Measurements from ENCODE around the gene MNAT1.
"Not testable (repeated sequence)": the region's sequence is repeated elsewhere in the genome, so short reads cannot be mapped to it uniquely, and the experiment has no call there.

The MNAT1 gene

DNA sequence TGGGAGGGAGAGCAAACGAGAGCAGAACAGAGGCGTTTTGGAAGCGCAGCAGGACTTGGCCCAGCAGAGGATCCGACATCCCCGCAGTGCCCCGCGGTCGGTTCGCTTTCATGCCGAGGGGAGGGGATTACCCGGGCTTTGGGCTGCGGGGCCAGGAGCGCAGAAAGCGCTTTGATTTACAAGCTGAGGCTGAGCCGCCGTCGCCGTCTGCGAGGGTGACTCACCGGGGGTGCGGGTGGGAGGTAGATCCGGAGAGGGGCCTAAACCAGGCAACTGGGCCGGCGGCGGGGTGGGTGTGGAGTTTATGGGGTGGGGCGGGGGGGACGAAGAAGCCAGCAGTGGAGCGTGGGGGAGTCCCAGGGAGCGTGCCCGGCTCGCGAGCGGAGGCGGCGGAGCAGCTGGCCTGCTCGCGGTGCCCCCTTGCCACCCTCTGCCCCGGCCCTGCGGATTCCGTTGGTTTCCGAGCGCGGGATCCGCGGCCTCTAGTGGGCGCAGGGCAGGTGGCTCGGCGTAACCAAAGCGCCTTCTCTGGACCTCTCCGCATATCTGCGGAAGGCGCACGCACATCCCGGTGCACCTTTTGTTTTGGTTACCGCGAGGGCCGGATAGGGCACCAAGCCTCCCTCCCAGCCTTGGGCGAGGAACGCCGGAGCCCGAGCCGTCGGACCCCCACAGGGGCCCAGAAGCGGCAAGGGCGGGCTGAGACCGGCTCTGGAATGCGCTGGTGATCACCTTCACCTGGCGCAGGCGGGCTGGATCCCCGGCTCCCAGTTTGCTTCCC, 13.0 kb upstream of the MNAT1 start:
- Histone ChIP-seq H3K36me3 (ENCODE audit: insufficient read depth, low read length) (peaks cover 37% of the 10 kb centered on the region), H3K4me3 (ENCODE audit: low read length) (peak overlapping the region; percentile 88), H3K4me1 (ENCODE audit: insufficient read depth, low read length) (peaks cover 21% of the 10 kb centered on the region), H3K27ac (ENCODE audit: low read depth, low read length) (peak overlapping the region; percentile 57; the same call in 1 of the 2 replicates), H3K9me3 (ENCODE audit: insufficient read depth, low read depth, low read length) (no peaks in the 10 kb centered on the region), H3K27me3 (ENCODE audit: insufficient read depth, low read length) (no peaks in the 10 kb centered on the region), H3K9ac (ENCODE audit: low read depth, low read length) (peak overlapping the region; percentile 70)
- under 1% methylated on average over 70 of the region's 70 CpGs for WGBS

DNA sequence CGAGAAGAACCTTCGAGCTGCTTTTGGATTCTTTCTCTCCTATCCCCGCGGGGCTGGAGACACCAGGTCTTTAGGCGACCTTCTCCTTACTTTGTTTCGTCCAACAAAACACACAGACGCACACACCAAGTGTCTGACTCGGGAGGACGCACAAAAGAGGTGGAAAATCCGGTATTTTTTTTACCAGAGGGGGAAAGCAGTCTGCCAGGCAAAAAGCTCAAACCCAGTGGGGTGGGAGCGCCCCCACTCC, 12.5 kb upstream of the MNAT1 start:
- under 1% methylated on average over 11 of the region's 11 CpGs for WGBS
- peak overlapping the region; percentile 70 for H3K9ac ChIP-seq (ENCODE audit: low read depth, low read length)
- peaks cover 33% of the 10 kb centered on the region for H3K36me3 ChIP-seq (ENCODE audit: insufficient read depth, low read length)
- peak overlapping the region; percentile 57; the same call in 1 of the 2 replicates for H3K27ac ChIP-seq (ENCODE audit: low read depth, low read length)
- H3K27me3 ChIP-seq (ENCODE audit: insufficient read depth, low read length) = no peaks in the 10 kb centered on the region
- H3K4me3 ChIP-seq (ENCODE audit: low read length) = peak overlapping the region; percentile 88
- peaks cover 21% of the 10 kb centered on the region for H3K4me1 ChIP-seq (ENCODE audit: insufficient read depth, low read length)
- H3K9me3 ChIP-seq (ENCODE audit: insufficient read depth, low read depth, low read length) = no peaks in the 10 kb centered on the region

DNA sequence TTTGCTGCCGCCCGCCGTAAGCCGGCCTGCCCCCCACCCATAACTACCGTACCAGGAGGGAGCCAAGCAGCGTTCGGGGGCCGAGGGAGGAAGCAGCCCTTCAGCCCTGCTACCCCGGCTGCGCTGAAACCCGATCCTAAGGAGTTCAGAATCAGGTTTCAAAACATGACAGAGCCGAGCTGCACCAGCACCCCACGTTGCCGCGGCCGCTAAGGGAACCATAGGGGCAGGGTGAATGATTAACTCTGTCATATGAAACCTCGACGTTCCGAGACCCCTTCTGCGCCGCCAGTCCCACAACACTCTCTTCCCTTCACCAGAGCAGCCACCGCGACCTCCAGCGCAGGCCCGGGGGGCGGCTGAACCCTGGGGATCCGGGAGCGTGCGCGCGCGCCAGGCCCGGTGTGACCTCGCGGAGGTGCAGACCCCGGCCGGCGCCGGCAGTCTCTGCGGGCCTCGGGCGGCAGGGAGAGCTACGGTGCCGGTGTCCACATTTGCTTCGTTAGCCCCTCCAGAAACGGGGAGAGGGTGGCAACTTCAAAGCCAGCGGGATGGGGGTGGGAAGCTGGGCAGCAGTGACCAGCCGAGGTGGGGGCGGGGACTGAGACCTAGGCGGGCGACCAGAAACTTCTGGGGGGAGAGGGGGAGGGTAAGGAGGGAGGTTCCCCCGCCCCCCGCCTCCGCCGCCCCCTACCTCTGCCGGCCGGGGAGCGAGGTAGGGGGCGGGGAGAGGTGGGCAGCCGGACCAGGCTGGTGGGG, 12.0 kb upstream of the MNAT1 start:
- no peaks in the 10 kb centered on the region for H3K9me3 ChIP-seq (ENCODE audit: insufficient read depth, low read depth, low read length)
- peak overlapping the region; percentile 88 for H3K4me3 ChIP-seq (ENCODE audit: low read length)
- peaks cover 21% of the 10 kb centered on the region for H3K4me1 ChIP-seq (ENCODE audit: insufficient read depth, low read length)
- WGBS = under 1% methylated on average over 60 of the region's 60 CpGs
- H3K36me3 ChIP-seq (ENCODE audit: insufficient read depth, low read length) = peaks cover 28% of the 10 kb centered on the region
- peak overlapping the region; percentile 89 for H3K9ac ChIP-seq (ENCODE audit: low read depth, low read length)
- H3K27me3 ChIP-seq (ENCODE audit: insufficient read depth, low read length) = no peaks in the 10 kb centered on the region
- peak overlapping the region; percentile 57 for H3K27ac ChIP-seq (ENCODE audit: low read depth, low read length)

DNA sequence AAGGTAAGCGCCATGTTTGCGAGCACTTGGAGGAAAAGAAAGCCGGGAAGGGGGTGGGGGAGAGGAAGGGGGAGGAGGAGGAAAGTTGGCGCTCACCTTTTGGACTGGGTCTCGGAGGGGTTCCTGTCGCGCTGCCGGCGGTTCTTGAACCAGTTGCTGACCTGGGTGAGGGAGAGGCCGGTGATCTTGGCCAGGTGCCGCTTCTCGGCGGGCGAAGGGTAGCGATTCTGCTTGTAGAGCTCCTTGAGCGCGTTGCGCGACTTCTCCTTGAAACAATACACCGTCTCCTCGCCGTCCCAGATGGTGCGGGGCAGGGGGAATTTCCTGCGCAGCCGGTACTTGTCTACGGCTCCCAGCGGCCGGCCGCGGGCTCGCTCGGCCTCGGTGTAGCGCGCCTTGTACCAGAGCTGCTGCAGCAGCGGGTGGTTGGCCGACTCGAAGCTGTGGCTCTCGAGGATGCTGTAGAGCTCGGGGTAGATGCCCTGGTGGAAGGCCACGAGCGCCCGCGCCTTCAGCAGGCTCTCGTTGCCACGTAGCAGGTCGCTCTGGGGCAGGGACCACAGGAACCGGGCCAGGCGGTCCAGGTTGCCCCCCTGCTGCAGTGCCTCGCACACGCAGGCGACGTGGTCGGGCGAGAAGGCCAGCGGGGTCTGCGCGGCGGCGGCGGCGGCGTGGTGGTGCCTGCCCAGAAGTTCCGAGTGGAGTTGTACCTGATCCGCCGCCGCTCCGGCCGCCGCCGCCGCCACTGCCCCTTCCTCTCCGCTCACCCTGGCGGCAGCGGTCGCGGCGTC, 11.2 kb upstream of the MNAT1 start:
- H3K4me3 ChIP-seq (ENCODE audit: low read length) = peak overlapping the region; percentile 88
- no peaks in the 10 kb centered on the region for H3K27me3 ChIP-seq (ENCODE audit: insufficient read depth, low read length)
- H3K4me1 ChIP-seq (ENCODE audit: insufficient read depth, low read length) = peaks cover 21% of the 10 kb centered on the region
- no peaks in the 10 kb centered on the region for H3K9me3 ChIP-seq (ENCODE audit: insufficient read depth, low read depth, low read length)
- H3K36me3 ChIP-seq (ENCODE audit: insufficient read depth, low read length) = peaks cover 20% of the 10 kb centered on the region
- peak overlapping the region; percentile 57 for H3K27ac ChIP-seq (ENCODE audit: low read depth, low read length)
- peak overlapping the region; percentile 89 for H3K9ac ChIP-seq (ENCODE audit: low read depth, low read length)
- under 1% methylated on average over 78 of the region's 78 CpGs for WGBS

DNA sequence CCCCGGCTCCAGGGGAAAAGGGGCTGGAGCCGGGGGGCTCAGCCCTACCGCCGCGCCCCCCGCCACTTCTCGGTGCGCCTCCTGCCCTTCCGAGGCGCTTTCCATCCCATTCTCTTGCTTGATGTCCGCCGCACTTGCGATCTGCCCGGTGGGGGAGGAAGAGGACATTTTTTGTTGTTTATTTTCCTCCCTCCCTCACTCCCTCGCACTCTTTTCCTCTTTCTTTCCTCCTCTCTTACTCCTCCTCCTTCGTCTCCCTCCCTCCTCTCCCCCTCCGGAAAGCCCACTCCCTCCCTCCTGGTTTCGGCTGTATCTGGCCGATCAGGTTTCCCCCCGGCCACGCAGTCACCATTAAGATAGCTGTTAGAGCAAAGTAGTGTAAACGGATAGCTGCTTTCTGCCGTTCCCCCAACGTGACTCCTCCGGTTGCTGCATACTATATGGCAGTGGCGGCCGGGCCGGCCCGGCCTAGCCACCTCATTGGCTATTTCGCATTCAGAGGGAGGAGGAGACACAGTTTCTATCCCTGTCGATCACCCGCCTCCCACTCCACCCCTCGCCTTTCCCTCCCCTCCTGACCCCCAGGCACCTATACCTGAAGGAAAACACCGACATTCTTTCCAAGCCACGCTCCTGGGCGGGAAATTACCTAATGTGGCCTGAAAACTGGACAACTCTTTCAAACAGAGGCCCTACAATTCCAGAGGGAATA, 10.5 kb upstream of the MNAT1 start, which contains the start of gene SIX4:
SIX4 (minus strand) TSS at position 445 of the 712 bp plus-strand sequence; CDS start at position 168, 277 bp downstream.
- under 1% methylated on average over 33 of the region's 36 CpGs for WGBS
- H3K4me1 ChIP-seq (ENCODE audit: insufficient read depth, low read length) = peaks cover 21% of the 10 kb centered on the region
- H3K9ac ChIP-seq (ENCODE audit: low read depth, low read length) = peak within 1 kb of the TSS; percentile 89
- H3K9me3 ChIP-seq (ENCODE audit: insufficient read depth, low read depth, low read length) = no peaks in the 10 kb centered on the region
- no peaks in the 10 kb centered on the region for H3K27me3 ChIP-seq (ENCODE audit: insufficient read depth, low read length)
- H3K4me3 ChIP-seq (ENCODE audit: low read length) = peak within 1 kb of the TSS; percentile 88
- H3K27ac ChIP-seq (ENCODE audit: low read depth, low read length) = peak within 1 kb of the TSS; percentile 57; the same call in 1 of the 2 replicates
- H3K36me3 ChIP-seq (ENCODE audit: insufficient read depth, low read length) = peaks cover 12% of the 10 kb centered on the region

DNA sequence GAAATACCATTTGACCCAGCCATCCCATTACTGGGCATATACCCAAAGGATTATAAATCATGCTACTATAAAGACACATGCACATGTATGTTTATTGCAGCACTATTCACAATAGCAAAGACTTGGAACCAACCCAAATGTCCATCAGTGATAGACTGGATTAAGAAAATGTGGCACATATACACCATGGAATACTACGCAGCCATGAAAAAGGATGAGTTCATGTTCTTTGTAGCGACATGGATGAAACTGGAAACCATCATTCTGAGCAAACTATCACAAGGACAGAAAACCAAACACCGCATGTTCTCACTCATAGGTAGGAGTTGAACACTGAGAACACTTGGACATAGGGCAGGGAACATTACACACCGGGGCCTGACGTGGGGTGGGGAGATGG, 3.3 kb upstream of the MNAT1 start:
- H3K36me3 ChIP-seq (ENCODE audit: insufficient read depth, low read length); H3K27ac ChIP-seq (ENCODE audit: low read depth, low read length); H3K4me1 ChIP-seq (ENCODE audit: insufficient read depth, low read length); H3K9ac ChIP-seq (ENCODE audit: low read depth, low read length); H3K27me3 ChIP-seq (ENCODE audit: insufficient read depth, low read length); H3K9me3 ChIP-seq (ENCODE audit: insufficient read depth, low read depth, low read length); H3K4me3 ChIP-seq (ENCODE audit: low read length): not testable (repeated sequence)
- 97% methylated on average over 5 of the region's 5 CpGs for WGBS

DNA sequence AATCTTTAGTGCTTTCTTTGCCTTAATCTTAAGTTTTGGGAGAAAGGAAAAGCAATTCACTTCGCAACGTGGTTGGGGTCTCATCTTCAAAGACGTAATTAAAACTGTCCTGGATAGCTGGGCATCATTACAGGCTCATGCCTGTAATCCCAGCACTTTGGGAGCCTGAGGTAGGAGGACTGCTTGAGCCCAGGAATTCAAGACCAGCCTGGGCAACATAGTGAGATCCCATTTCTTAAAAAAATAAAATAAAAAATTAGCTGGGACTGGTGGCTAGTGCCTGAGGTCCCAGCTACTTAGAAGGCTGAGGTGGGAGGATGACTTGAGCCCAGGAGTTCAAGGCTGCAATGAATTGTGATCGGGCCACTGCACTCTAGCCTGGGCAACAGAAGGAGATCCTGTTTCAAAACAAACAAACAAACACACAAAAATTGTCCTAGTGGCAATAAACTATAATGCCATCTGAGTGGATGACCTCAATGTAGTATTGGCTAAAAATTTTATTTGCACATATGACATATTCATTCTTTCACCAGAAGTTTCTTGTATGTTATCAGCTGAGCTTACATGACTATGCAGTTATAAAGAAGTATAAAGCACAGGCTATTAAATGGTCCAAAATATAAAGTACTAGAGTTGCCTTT, 1.6 kb upstream of the MNAT1 start:
- Histone ChIP-seq H3K36me3 (ENCODE audit: insufficient read depth, low read length) (no peaks in the 10 kb centered on the region), H3K27me3 (ENCODE audit: insufficient read depth, low read length) (peaks cover 6% of the 10 kb centered on the region; the same call in 1 of the 2 replicates)
- WGBS = 83% methylated on average over 4 of the region's 4 CpGs

DNA sequence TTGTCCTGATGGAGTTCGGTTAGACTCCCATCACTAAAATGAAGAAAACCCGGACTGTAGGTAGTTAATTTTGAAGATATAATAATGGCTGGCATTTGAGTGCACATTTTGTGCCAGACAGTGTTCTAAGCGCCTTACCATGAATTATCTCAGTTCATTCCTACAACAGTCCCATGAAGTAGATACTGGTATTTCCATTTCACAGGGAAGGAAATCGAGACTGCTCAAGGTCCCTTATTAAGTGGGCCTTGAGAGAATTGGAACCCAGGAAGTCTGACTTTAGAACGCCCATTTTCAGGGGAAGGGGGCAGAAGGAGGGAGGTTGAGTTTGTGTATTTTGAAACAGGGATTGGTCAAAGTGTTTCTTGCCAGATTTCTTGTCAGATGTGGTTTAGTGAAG, 855 bp downstream of the MNAT1 start:
- Histone ChIP-seq H3K9me3 (ENCODE audit: insufficient read depth, low read depth, low read length) (no peaks in the 10 kb centered on the region), H3K4me1 (ENCODE audit: insufficient read depth, low read length) (peaks cover 16% of the 10 kb centered on the region), H3K9ac (ENCODE audit: low read depth, low read length) (peak overlapping the region; percentile 90), H3K36me3 (ENCODE audit: insufficient read depth, low read length) (no peaks in the 10 kb centered on the region), H3K27me3 (ENCODE audit: insufficient read depth, low read length) (peaks cover 6% of the 10 kb centered on the region; the same call in 1 of the 2 replicates), H3K4me3 (ENCODE audit: low read length) (peak overlapping the region; percentile 96), H3K27ac (ENCODE audit: low read depth, low read length) (no peak overlapping the region)
- 26% methylated on average over 5 of the region's 5 CpGs for WGBS

More for the DNA sequence above, 1.6 kb upstream of the MNAT1 start:
- H3K9me3 ChIP-seq (ENCODE audit: insufficient read depth, low read depth, low read length) = no peaks in the 10 kb centered on the region
- H3K27ac ChIP-seq (ENCODE audit: low read depth, low read length) = no peak overlapping the region
- H3K4me3 ChIP-seq (ENCODE audit: low read length) = no peak overlapping the region
- peaks cover 16% of the 10 kb centered on the region for H3K4me1 ChIP-seq (ENCODE audit: insufficient read depth, low read length)
- H3K9ac ChIP-seq (ENCODE audit: low read depth, low read length) = no peak overlapping the region

DNA sequence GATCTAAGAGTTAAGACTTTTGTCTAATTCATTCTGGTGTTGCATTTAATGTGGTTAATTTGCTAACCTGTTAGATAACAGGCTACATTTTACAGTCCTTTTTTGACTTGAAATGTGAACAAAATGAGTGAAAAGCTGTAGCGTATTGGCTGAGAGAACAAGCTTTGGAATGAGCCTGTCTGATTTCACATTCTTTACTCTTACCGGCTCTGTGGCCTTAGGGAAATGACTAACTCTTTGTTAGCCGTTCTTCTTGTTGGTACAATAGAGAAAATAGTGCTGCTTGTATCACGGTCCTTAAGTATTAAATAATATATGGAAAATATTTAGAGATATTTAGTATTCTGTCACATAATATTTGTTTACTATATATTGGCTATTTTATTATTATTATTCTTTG, 1.9 kb downstream of the MNAT1 start:
- H3K4me3 ChIP-seq (ENCODE audit: low read length) = peak overlapping the region; percentile 96
- no peak overlapping the region for H3K27ac ChIP-seq (ENCODE audit: low read depth, low read length)
- no peaks in the 10 kb centered on the region for H3K9me3 ChIP-seq (ENCODE audit: insufficient read depth, low read depth, low read length)
- H3K4me1 ChIP-seq (ENCODE audit: insufficient read depth, low read length) = peaks cover 16% of the 10 kb centered on the region
- H3K27me3 ChIP-seq (ENCODE audit: insufficient read depth, low read length) = peaks cover 6% of the 10 kb centered on the region; the same call in 1 of the 2 replicates
- H3K9ac ChIP-seq (ENCODE audit: low read depth, low read length) = peak overlapping the region; percentile 21; the same call in 1 of the 2 replicates
- no peaks in the 10 kb centered on the region for H3K36me3 ChIP-seq (ENCODE audit: insufficient read depth, low read length)
- 83% methylated on average over 3 of the region's 4 CpGs for WGBS

DNA sequence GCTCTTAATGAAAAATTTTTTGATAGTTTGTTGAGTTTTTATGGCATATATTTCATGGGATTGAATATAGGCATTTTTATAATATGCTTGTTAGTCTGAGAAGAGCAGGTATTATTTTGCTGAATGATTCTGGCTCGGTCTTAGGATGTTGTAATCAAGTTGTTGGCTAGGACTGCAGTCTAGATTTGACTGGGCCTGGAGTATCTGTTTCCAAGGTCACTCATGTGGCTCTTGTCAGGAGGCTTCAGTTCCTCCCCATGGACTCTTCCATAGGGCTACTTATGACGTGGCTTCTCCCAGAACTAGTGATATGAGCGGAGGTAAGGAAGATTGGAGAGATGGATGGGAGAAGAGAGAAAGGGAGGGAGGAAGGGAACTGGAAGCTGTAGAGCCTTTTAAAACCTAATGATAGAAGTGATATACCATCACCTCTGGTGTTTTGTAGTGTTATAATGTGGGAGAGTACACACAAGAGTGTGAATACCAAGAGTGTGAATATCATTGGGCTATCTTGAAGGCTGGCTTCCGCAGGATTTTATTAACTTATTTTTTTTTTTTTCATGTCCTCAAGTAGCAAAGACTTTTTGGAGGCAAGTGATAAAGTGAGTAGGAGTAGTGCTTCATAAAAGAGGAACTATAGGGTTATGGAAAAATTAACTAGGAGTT, 4.4 kb downstream of the MNAT1 start:
- Histone ChIP-seq H3K4me1 (ENCODE audit: insufficient read depth, low read length) (peaks cover 16% of the 10 kb centered on the region), H3K27ac (ENCODE audit: low read depth, low read length) (no peak overlapping the region), H3K36me3 (ENCODE audit: insufficient read depth, low read length) (no peaks in the 10 kb centered on the region), H3K9ac (ENCODE audit: low read depth, low read length) (no peak overlapping the region), H3K9me3 (ENCODE audit: insufficient read depth, low read depth, low read length) (no peaks in the 10 kb centered on the region), H3K4me3 (ENCODE audit: low read length) (no peak overlapping the region), H3K27me3 (ENCODE audit: insufficient read depth, low read length) (no peaks in the 10 kb centered on the region)
- WGBS = 94% methylated on average over 4 of the region's 4 CpGs

All from HUES64 (cell line).